HEK293 (cell line): ENCODE measurements around the gene MED15.

Source experiments
- HIC1 ChIP-seq: fragments of 450-650 bp; formaldehyde crosslinking; IDR thresholded peaks from 2 replicates; pipeline ENCODE4 v1.5.1; 2016; ENCODE audit warnings: missing biosample characterization, missing genetic modification characterization
- KLF7 ChIP-seq: fragments of 450-650 bp; formaldehyde crosslinking; IDR thresholded peaks from 2 replicates; pipeline ENCODE4 v1.5.1; 2016; ENCODE audit warnings: missing biosample characterization, missing genetic modification characterization, borderline replicate concordance
- OVOL3 ChIP-seq: fragments of 450-650 bp; formaldehyde crosslinking; IDR thresholded peaks from 2 replicates; pipeline ENCODE4 v1.5.1; 2016; ENCODE audit warnings: missing biosample characterization, missing genetic modification characterization
- PATZ1 ChIP-seq: fragments of 450-650 bp; formaldehyde crosslinking; IDR thresholded peaks from 2 replicates; pipeline ENCODE4 v1.5.1; 2016; ENCODE audit warnings: missing biosample characterization, missing genetic modification characterization
- PBX3 ChIP-seq: sonication (generic); formaldehyde crosslinking; IDR thresholded peaks from 2 replicates; pipeline ENCODE4 v1.8.1; 2022; ENCODE audit warnings: mild to moderate bottlenecking, moderate library complexity, missing genetic modification reagents
- SP2 ChIP-seq: fragments of 450-650 bp; formaldehyde crosslinking; IDR thresholded peaks from 2 replicates; pipeline ENCODE4 v1.5.1; 2016; ENCODE audit warnings: missing biosample characterization, missing genetic modification characterization
- TSHZ1 ChIP-seq: fragments of 450-650 bp; formaldehyde crosslinking; IDR thresholded peaks from 2 replicates; pipeline ENCODE4 v1.5.1; 2016; ENCODE audit warnings: missing biosample characterization, missing genetic modification characterization, borderline replicate concordance
- ZBTB20 ChIP-seq: fragments of 450-650 bp; formaldehyde crosslinking; IDR thresholded peaks from 2 replicates; pipeline ENCODE4 v1.5.1; 2016; ENCODE audit warnings: missing biosample characterization, missing genetic modification characterization
- ZBTB48 ChIP-seq: fragments of 450-650 bp; formaldehyde crosslinking; IDR thresholded peaks from 2 replicates; pipeline ENCODE4 v1.5.1; 2016; ENCODE audit warnings: missing biosample characterization, missing genetic modification characterization
- ZIC2 ChIP-seq: fragments of 450-650 bp; formaldehyde crosslinking; IDR thresholded peaks from 2 replicates; pipeline ENCODE4 v1.5.1; 2016; ENCODE audit warnings: missing biosample characterization, missing genetic modification characterization
- ZNF133 ChIP-seq: fragments of 450-650 bp; formaldehyde crosslinking; IDR thresholded peaks from 2 replicates; pipeline ENCODE4 v1.5.1; 2016; ENCODE audit warnings: missing biosample characterization, missing genetic modification characterization
- ZNF174 ChIP-seq: fragments of 450-650 bp; formaldehyde crosslinking; IDR thresholded peaks from 2 replicates; pipeline ENCODE4 v1.5.0; 2017; ENCODE audit warnings: missing biosample characterization, mild to moderate bottlenecking, missing genetic modification characterization
- ZNF239 ChIP-seq: fragments of 450-650 bp; formaldehyde crosslinking; IDR thresholded peaks from 2 replicates; pipeline ENCODE4 v1.5.1; 2016; ENCODE audit warnings: missing biosample characterization, missing genetic modification characterization
- ZNF24 ChIP-seq: fragments of 450-650 bp; formaldehyde crosslinking; IDR thresholded peaks from 2 replicates; pipeline ENCODE4 v1.5.1; 2016; ENCODE audit warnings: missing biosample characterization, missing genetic modification characterization
- ZNF521 ChIP-seq: fragments of 450-650 bp; formaldehyde crosslinking; IDR thresholded peaks from 2 replicates; pipeline ENCODE4 v1.5.1; 2017; ENCODE audit warnings: missing biosample characterization, mild to moderate bottlenecking, missing genetic modification characterization
- ZNF596 ChIP-seq: fragments of 450-650 bp; IDR thresholded peaks from 2 replicates; pipeline ENCODE4 v1.5.0; 2018; ENCODE audit warnings: missing biosample characterization, mild to moderate bottlenecking, missing genetic modification characterization, moderate library complexity
- ZNF629 ChIP-seq: fragments of 450-650 bp; formaldehyde crosslinking; IDR thresholded peaks from 2 replicates; pipeline ENCODE4 v1.5.1; 2017; ENCODE audit warnings: missing biosample characterization, missing genetic modification characterization
- ZNF701 ChIP-seq: fragments of 450-650 bp; formaldehyde crosslinking; IDR thresholded peaks from 2 replicates; pipeline ENCODE4 v1.5.1; 2016; ENCODE audit warnings: missing biosample characterization, missing genetic modification characterization
- ZSCAN23 ChIP-seq: fragments of 450-650 bp; formaldehyde crosslinking; IDR thresholded peaks from 2 replicates; pipeline ENCODE4 v1.5.1; 2016; ENCODE audit warnings: missing biosample characterization, missing genetic modification characterization
- TF ChIP-seq, protein P1 (sequence below): fragments of 450-650 bp; formaldehyde crosslinking; IDR thresholded peaks from 2 replicates; pipeline ENCODE4; 2016; ENCODE audit warnings: missing biosample characterization, missing genetic modification characterization
- TF ChIP-seq, protein P2 (sequence below): fragments of 450-650 bp; formaldehyde crosslinking; IDR thresholded peaks from 2 replicates; pipeline ENCODE4 v1.5.1; 2016; ENCODE audit warnings: missing biosample characterization, missing genetic modification characterization, borderline replicate concordance

Gene MED15

GRCh38 chr22:20494978-20495860, 12.2 kb upstream of the MED15 start, which contains the start of gene KLHL22 (continued):
- TF ChIP-seq HIC1 (tag by site-specific recombination) (0 out of 2 replicates have a peak, but pooled peaks have one; percentile 54), SP2 (tag by site-specific recombination) (peak; percentile 30), ZIC2 (peak; percentile 38; the same call in 1 of the 2 replicates), PBX3 (CRISPR knock-in tag) (peak; percentile 84), ZBTB48 (tag by site-specific recombination) (no peak), TSHZ1 (tag by site-specific recombination) (no peak), ZNF239 (tag by site-specific recombination) (no peak), ZNF24 (tag by site-specific recombination) (0 out of 2 replicates have a peak, but pooled peaks have one; percentile 26), PATZ1 (tag by site-specific recombination) (0 out of 2 replicates have a peak, but pooled peaks have one; percentile 12), ZNF174 (tag by site-specific recombination) (no peak), OVOL3 (no peak), ZNF596 (tag by site-specific recombination) (no peak), KLF7 (tag by site-specific recombination) (no peak), ZNF629 (tag by site-specific recombination) (no peak), ZNF133 (tag by site-specific recombination) (no peak), ZSCAN23 (tag by site-specific recombination) (no peak), ZNF701 (no peak), ZNF521 (tag by site-specific recombination) (no peak), ZBTB20 (tag by site-specific recombination) (peak; percentile 79; the same call in 1 of the 2 replicates)
- TF ChIP-seq, protein P1, sequence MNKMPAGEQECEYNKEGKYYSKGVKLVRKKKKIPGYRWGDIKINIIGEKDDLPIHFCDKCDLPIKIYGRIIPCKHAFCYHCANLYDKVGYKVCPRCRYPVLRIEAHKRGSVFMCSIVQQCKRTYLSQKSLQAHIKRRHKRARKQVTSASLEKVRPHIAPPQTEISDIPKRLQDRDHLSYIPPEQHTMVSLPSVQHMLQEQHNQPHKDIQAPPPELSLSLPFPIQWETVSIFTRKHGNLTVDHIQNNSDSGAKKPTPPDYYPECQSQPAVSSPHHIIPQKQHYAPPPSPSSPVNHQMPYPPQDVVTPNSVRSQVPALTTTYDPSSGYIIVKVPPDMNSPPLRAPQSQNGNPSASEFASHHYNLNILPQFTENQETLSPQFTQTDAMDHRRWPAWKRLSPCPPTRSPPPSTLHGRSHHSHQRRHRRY (tag by site-specific recombination) = no peak
- TF ChIP-seq, protein P2, sequence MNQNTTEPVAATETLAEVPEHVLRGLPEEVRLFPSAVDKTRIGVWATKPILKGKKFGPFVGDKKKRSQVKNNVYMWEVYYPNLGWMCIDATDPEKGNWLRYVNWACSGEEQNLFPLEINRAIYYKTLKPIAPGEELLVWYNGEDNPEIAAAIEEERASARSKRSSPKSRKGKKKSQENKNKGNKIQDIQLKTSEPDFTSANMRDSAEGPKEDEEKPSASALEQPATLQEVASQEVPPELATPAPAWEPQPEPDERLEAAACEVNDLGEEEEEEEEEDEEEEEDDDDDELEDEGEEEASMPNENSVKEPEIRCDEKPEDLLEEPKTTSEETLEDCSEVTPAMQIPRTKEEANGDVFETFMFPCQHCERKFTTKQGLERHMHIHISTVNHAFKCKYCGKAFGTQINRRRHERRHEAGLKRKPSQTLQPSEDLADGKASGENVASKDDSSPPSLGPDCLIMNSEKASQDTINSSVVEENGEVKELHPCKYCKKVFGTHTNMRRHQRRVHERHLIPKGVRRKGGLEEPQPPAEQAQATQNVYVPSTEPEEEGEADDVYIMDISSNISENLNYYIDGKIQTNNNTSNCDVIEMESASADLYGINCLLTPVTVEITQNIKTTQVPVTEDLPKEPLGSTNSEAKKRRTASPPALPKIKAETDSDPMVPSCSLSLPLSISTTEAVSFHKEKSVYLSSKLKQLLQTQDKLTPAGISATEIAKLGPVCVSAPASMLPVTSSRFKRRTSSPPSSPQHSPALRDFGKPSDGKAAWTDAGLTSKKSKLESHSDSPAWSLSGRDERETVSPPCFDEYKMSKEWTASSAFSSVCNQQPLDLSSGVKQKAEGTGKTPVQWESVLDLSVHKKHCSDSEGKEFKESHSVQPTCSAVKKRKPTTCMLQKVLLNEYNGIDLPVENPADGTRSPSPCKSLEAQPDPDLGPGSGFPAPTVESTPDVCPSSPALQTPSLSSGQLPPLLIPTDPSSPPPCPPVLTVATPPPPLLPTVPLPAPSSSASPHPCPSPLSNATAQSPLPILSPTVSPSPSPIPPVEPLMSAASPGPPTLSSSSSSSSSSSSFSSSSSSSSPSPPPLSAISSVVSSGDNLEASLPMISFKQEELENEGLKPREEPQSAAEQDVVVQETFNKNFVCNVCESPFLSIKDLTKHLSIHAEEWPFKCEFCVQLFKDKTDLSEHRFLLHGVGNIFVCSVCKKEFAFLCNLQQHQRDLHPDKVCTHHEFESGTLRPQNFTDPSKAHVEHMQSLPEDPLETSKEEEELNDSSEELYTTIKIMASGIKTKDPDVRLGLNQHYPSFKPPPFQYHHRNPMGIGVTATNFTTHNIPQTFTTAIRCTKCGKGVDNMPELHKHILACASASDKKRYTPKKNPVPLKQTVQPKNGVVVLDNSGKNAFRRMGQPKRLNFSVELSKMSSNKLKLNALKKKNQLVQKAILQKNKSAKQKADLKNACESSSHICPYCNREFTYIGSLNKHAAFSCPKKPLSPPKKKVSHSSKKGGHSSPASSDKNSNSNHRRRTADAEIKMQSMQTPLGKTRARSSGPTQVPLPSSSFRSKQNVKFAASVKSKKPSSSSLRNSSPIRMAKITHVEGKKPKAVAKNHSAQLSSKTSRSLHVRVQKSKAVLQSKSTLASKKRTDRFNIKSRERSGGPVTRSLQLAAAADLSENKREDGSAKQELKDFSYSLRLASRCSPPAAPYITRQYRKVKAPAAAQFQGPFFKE = no peak
